ENCODE results near the gene HPCAL1. TPM values are rescaled to one million over a fixed set of nuclear protein-coding genes. Genes with fewer than 3 reads are reported as not detected.

The HPCAL1 gene
- total RNA-seq, 1 donor from 2014 or later, result 13.7 TPM

GRCh38 chr2:10304458-10305253 is 2.0 kb downstream of the HPCAL1 start:
- no peak for ATAC-seq

GRCh38 chr2:10305254-10305635 is 2.5 kb downstream of the HPCAL1 start:
- no peak for ATAC-seq

- ATAC-seq, result no peak
These were observed 3.0 kb downstream of the HPCAL1 start for GRCh38 chr2:10305715-10306114.

- no peak for ATAC-seq
These were observed 4.3 kb downstream of the HPCAL1 start for GRCh38 chr2:10306901-10307463.

GRCh38 chr2:10307561-10308156 is 5.0 kb downstream of the HPCAL1 start:
- no peak for ATAC-seq

GRCh38 chr2:10308866-10309265 is 6.2 kb downstream of the HPCAL1 start:
- ATAC-seq, result no peak

- no peak for ATAC-seq
These were observed 6.6 kb downstream of the HPCAL1 start for GRCh38 chr2:10309286-10309685.

- ATAC-seq, result no peak
These were observed 7.7 kb downstream of the HPCAL1 start for GRCh38 chr2:10310309-10310888.

GRCh38 chr2:10311736-10312135 is 9.0 kb downstream of the HPCAL1 start:
- ATAC-seq, result no peak

GRCh38 chr2:10312437-10312957 is 9.8 kb downstream of the HPCAL1 start:
- no peak for ATAC-seq

GRCh38 chr2:10316336-10316735 is 13.6 kb downstream of the HPCAL1 start:
- no peak for ATAC-seq

GRCh38 chr2:10316860-10317259 is 14.2 kb downstream of the HPCAL1 start:
- ATAC-seq, result no peak

GRCh38 chr2:10317646-10318045 is 14.9 kb downstream of the HPCAL1 start:
- no peak for ATAC-seq

- ATAC-seq, result no peak
These were observed 15.6 kb downstream of the HPCAL1 start for GRCh38 chr2:10318345-10318744.

GRCh38 chr2:10319892-10320574 is 17.3 kb downstream of the HPCAL1 start:
- ATAC-seq, result no peak

- no peak for ATAC-seq
These were observed 17.8 kb downstream of the HPCAL1 start for GRCh38 chr2:10320575-10320931.

GRCh38 chr2:10320933-10321332 is 18.2 kb downstream of the HPCAL1 start:
- no peak for ATAC-seq

GRCh38 chr2:10321622-10322021 is 18.9 kb downstream of the HPCAL1 start:
- no peak for ATAC-seq

- ATAC-seq, result no peak
These were observed 19.8 kb downstream of the HPCAL1 start for GRCh38 chr2:10322481-10322880.

GRCh38 chr2:10322973-10323372 is 20.3 kb downstream of the HPCAL1 start:
- no peak for ATAC-seq

GRCh38 chr2:10323535-10323934 is 20.8 kb downstream of the HPCAL1 start:
- no peak for ATAC-seq

GRCh38 chr2:10324095-10324832 is 21.6 kb downstream of the HPCAL1 start:
- no peak for ATAC-seq
